ENCODE measurements around the gene LPCAT2. TPM values are rescaled to one million over a fixed set of nuclear protein-coding genes. Genes with fewer than 3 reads are reported as not detected.

Gene LPCAT2
- total and polyA plus RNA-seq, 2 of the 8 experiments (the other 6 are each of a cell fraction or from before 2014, with no cell fraction given): 2.2 to 10.6 TPM

- no peak for DNase-seq (ENCODE audit: low read depth in 1 of 2, low spot score in 2 of 2)
- H3K23me2 ChIP-seq (ENCODE audit: low read depth, low read length): no peaks in the 10 kb centered on the region
- CTCF ChIA-PET (ENCODE audit: partially characterized antibody): interaction anchor here (1.5 to 2.5 kb wide), 3 partner anchors 10 to 121 kb away, joined by 3 to 8 read pairs (median 7); no protein-coding TSS in a partner anchor
- TF ChIP-seq TBP (IDR thresholded peaks at IDR 0.05; ENCODE audit: low read depth, low read length) (no peak), FOSL1 (IDR thresholded peaks at IDR 0.05; ENCODE audit: insufficient read depth, low read depth, low read length) (no peak), SAP30 (IDR thresholded peaks at IDR 0.05; ENCODE audit: insufficient read depth, insufficient replicate concordance, low read length) (no peak), KDM4A (IDR thresholded peaks at IDR 0.05; ENCODE audit: low read depth, low read length, severe bottlenecking) (no peak), GTF2F1 (IDR thresholded peaks at IDR 0.05; ENCODE audit: borderline replicate concordance, low read depth, low read length) (no peak), POLR2AphosphoS5 (IDR thresholded peaks at IDR 0.05; ENCODE audit: low read depth, low read length) (no peak), HDAC6 (IDR thresholded peaks at IDR 0.05; ENCODE audit: low read depth, low read length) (no peak), RAD21 (IDR thresholded peaks at IDR 0.05 in 1 of 2, conservative IDR thresholded peaks at IDR 0.05 in 1 of 2; ENCODE audit: low read depth in 2 of 2, low read length in 2 of 2) (no peak), BRCA1 (IDR thresholded peaks at IDR 0.05; ENCODE audit: low read depth, low read length) (no peak), ATF2 (IDR thresholded peaks at IDR 0.05; ENCODE audit: low read length) (no peak), KDM1A (IDR thresholded peaks at IDR 0.05; ENCODE audit: borderline replicate concordance, low read length) (no peak), NRF1 (IDR thresholded peaks at IDR 0.05; ENCODE audit: low read depth, low read length) (no peak), CBX5 (IDR thresholded peaks at IDR 0.05; ENCODE audit: low read depth, low read length) (no peak)
Measured at GRCh38 chr16:55585631-55586030, 76.8 kb downstream of the LPCAT2 start.

More at GRCh38 chr16:55585631-55586030, 76.8 kb downstream of the LPCAT2 start:
- no peaks in the 10 kb centered on the region for H3K36me3 ChIP-seq (ENCODE audit: control insufficient read depth in 2 of 4, insufficient read depth in 4 of 4, low read length in 3 of 4)
- H2AK5ac ChIP-seq (ENCODE audit: low read depth, low read length): no peak overlapping the region
- no peaks in the 10 kb centered on the region for H3K79me2 ChIP-seq (ENCODE audit: control insufficient read depth in 1 of 2, insufficient read depth in 2 of 2, low read length in 2 of 2)
- H4K8ac ChIP-seq (ENCODE audit: extremely low read depth, insufficient read depth, low read length): no peak overlapping the region
- no peak for FAIRE-seq
- H3K23ac ChIP-seq (ENCODE audit: insufficient read length): no peak overlapping the region
- no peak overlapping the region for H2BK5ac ChIP-seq (ENCODE audit: low read depth, low read length)
- H4K20me1 ChIP-seq (replicated peaks in 1 of 2; ENCODE audit: control insufficient read depth in 1 of 2, insufficient read depth in 2 of 2, low read length in 2 of 2): no peaks in the 10 kb centered on the region
- H3K4ac ChIP-seq (replicated peaks; ENCODE audit: insufficient read length, low read depth, low read length): no peak overlapping the region
- no peak overlapping the region for H2BK120ac ChIP-seq (replicated peaks; ENCODE audit: low read depth, low read length)
- H2BK12ac ChIP-seq (ENCODE audit: low read depth, low read length): no peak overlapping the region
- no peaks in the 10 kb centered on the region for H3K4me1 ChIP-seq (replicated peaks in 1 of 4; ENCODE audit: control insufficient read depth in 3 of 4, insufficient read depth in 4 of 4, low read length in 3 of 4)
- H3K14ac ChIP-seq (ENCODE audit: insufficient read length): no peak overlapping the region
- no peak overlapping the region for H3K18ac ChIP-seq (ENCODE audit: extremely low read depth, low read length)
- no peak overlapping the region for H3K9ac ChIP-seq (replicated peaks in 1 of 4; ENCODE audit: extremely low read depth in 1 of 4, low read depth in 3 of 4, low read length in 3 of 4)
- no peak overlapping the region for H2AFZ ChIP-seq (ENCODE audit: low read length)
- no peaks in the 10 kb centered on the region for H3K79me1 ChIP-seq (ENCODE audit: low read depth, low read length)
- H4K91ac ChIP-seq (replicated peaks; ENCODE audit: insufficient read length, low read length): no peak overlapping the region
- POLR2A ChIA-PET (ENCODE audit: partially characterized antibody): no interaction called here
- H2BK20ac ChIP-seq (ENCODE audit: low read length): no peak overlapping the region
- peaks cover 0 to 2% of the 10 kb centered on the region in 2 experiments; a peak in 1 of 4 replicates for H3K9me3 ChIP-seq (ENCODE audit: insufficient read depth in 2 of 2, low read depth in 1 of 2, low read length in 1 of 2)
- no peak overlapping the region for H4K5ac ChIP-seq (ENCODE audit: insufficient read length, low read depth, low read length)
- H3K4me3 ChIP-seq (ENCODE audit: extremely low read depth in 1 of 4, insufficient read depth in 2 of 4, low read depth in 3 of 4, low read length in 4 of 4): no peak overlapping the region
- no peak overlapping the region for H3K27ac ChIP-seq (ENCODE audit: low read depth, low read length)
- WGBS, 2 experiments (ENCODE audit: extremely low coverage in 1 of 2, insufficient coverage in 1 of 2, insufficient read length in 1 of 2, insufficient replicate concordance in 2 of 2, low coverage in 1 of 2, low lambda C conversion rate in 2 of 2, missing lambda C conversion rate in 1 of 2): 54% methylated on average over 2 of the region's 2 CpGs; no CpG with 5 or more reads in 1 of the 2 experiments
- no peaks in the 10 kb centered on the region for H3K27me3 ChIP-seq (replicated peaks in 1 of 4; ENCODE audit: control insufficient read depth in 3 of 4, extremely low read depth in 1 of 4, insufficient read depth in 3 of 4, low read length in 3 of 4)
- no peak overlapping the region for H3K4me2 ChIP-seq (ENCODE audit: insufficient read depth in 1 of 2, low read depth in 2 of 2, low read length in 2 of 2)
- H3K56ac ChIP-seq (replicated peaks; ENCODE audit: insufficient read length, low read depth, low read length): no peak overlapping the region
- H2BK15ac ChIP-seq (ENCODE audit: low read length): no peak overlapping the region
